Ureter (tissue), 1 donor: ENCODE data around the gene FBXO31. TPM values are rescaled to one million over a fixed set of nuclear protein-coding genes. Genes with fewer than 3 reads are reported as not detected.

ENCODE experiments used
- DNase-seq: peaks from one replicate; pipeline ENCODE4 v3.0.0-alpha.2; 2020; ENCODE audit warnings: low spot score
- total RNA-seq: library from RNA; stranded (reverse); gene quantifications from one replicate; pipeline ENCODE4 v1.2.4, GENCODE V29; 2023
- donor health status: DM: yes; HTN: yes; CAD: no.

The FBXO31 gene
- total RNA-seq, 1 donor from 2014 or later: 52.1 TPM

GRCh38 chr16:87314990-87315420, 68.6 kb downstream of the FBXO31 start:
- DNase-seq: no peak

GRCh38 chr16:87312008-87312407, 71.6 kb downstream of the FBXO31 start:
- no peak for DNase-seq

- no peak for DNase-seq
Measured at GRCh38 chr16:87311387-87311786, 72.2 kb downstream of the FBXO31 start.

GRCh38 chr16:87310610-87311009, 73.0 kb downstream of the FBXO31 start:
- DNase-seq: no peak

GRCh38 chr16:87309620-87310525, 73.7 kb downstream of the FBXO31 start:
- DNase-seq: no peak

GRCh38 chr16:87308826-87309225, 74.8 kb downstream of the FBXO31 start:
- no peak for DNase-seq

GRCh38 chr16:87306516-87306915, 77.1 kb downstream of the FBXO31 start:
- DNase-seq: no peak

- DNase-seq: no peak
Measured at GRCh38 chr16:87305505-87306391, 77.8 kb downstream of the FBXO31 start.

GRCh38 chr16:87304951-87305350, 78.6 kb downstream of the FBXO31 start:
- DNase-seq: no peak

- no peak for DNase-seq
Measured at GRCh38 chr16:87303962-87304521, 79.5 kb downstream of the FBXO31 start.

GRCh38 chr16:87303431-87303930, 80.1 kb downstream of the FBXO31 start:
- no peak for DNase-seq

GRCh38 chr16:87298857-87299465, 84.6 kb downstream of the FBXO31 start:
- no peak for DNase-seq

GRCh38 chr16:87297918-87298631, 85.5 kb downstream of the FBXO31 start:
- DNase-seq: no peak

- DNase-seq: no peak
Measured at GRCh38 chr16:87297407-87297806, 86.2 kb downstream of the FBXO31 start.

GRCh38 chr16:87295661-87296531, 87.7 kb downstream of the FBXO31 start:
- no peak for DNase-seq

GRCh38 chr16:87295259-87295658, 88.3 kb downstream of the FBXO31 start:
- no peak for DNase-seq

- DNase-seq: no peak
Measured at GRCh38 chr16:87293990-87294389, 89.6 kb downstream of the FBXO31 start.

GRCh38 chr16:87291944-87292343, 91.6 kb downstream of the FBXO31 start:
- no peak for DNase-seq

GRCh38 chr16:87288753-87289362, 94.7 kb downstream of the FBXO31 start:
- no peak for DNase-seq
